Measurements from ENCODE around the gene AHNAK2. TPM values are rescaled to one million over a fixed set of nuclear protein-coding genes. Genes with fewer than 3 reads are reported as not detected.

Gene AHNAK2
- polyA plus RNA-seq, 1 donor, result 3.3 TPM

- H3K27me3 ChIP-seq (ENCODE audit: control insufficient read depth, insufficient read depth, low read length), result peaks cover 9% of the 10 kb centered on the region
- no peaks in the 10 kb centered on the region for H3K9me3 ChIP-seq (ENCODE audit: control insufficient read depth, low read depth, low read length)
- H3K4me1 ChIP-seq (ENCODE audit: control insufficient read depth, insufficient read depth, low read length), result no peaks in the 10 kb centered on the region
- no peak overlapping the region for H3K27ac ChIP-seq (ENCODE audit: low read length)
- no CpG with 5 or more reads among the region's 2 CpGs for WGBS (ENCODE audit: insufficient coverage, low lambda C conversion rate)
- peaks cover 2% of the 10 kb centered on the region for H3K36me3 ChIP-seq (ENCODE audit: control insufficient read depth, insufficient read depth, low read length)
- no peak for DNase-seq
- H3K4me3 ChIP-seq (ENCODE audit: low read length), result no peak overlapping the region
These were observed 78.4 kb downstream of the AHNAK2 start for GRCh38 chr14:104899781-104900180.

- Histone ChIP-seq H3K36me3 (ENCODE audit: control insufficient read depth, insufficient read depth, low read length) (peaks cover 10% of the 10 kb centered on the region), H3K9me3 (ENCODE audit: control insufficient read depth, low read depth, low read length) (no peaks in the 10 kb centered on the region), H3K4me3 (ENCODE audit: low read length) (no peak overlapping the region), H3K27ac (ENCODE audit: low read length) (no peak overlapping the region), H3K27me3 (ENCODE audit: control insufficient read depth, insufficient read depth, low read length) (peaks cover 3% of the 10 kb centered on the region), H3K4me1 (ENCODE audit: control insufficient read depth, insufficient read depth, low read length) (no peaks in the 10 kb centered on the region)
- WGBS (ENCODE audit: insufficient coverage, low lambda C conversion rate), result 83% methylated on average over 2 of the region's 24 CpGs
- no peak for DNase-seq
These were observed 79.2 kb downstream of the AHNAK2 start for GRCh38 chr14:104898870-104899510.

GRCh38 chr14:104898195-104898558 is 80.0 kb downstream of the AHNAK2 start:
- H3K4me1 ChIP-seq (ENCODE audit: control insufficient read depth, insufficient read depth, low read length), result no peaks in the 10 kb centered on the region
- WGBS (ENCODE audit: insufficient coverage, low lambda C conversion rate), result no CpG with 5 or more reads among the region's 7 CpGs
- H3K27ac ChIP-seq (ENCODE audit: low read length), result no peak overlapping the region
- DNase-seq, result no peak
- H3K4me3 ChIP-seq (ENCODE audit: low read length), result no peak overlapping the region
- no peaks in the 10 kb centered on the region for H3K9me3 ChIP-seq (ENCODE audit: control insufficient read depth, low read depth, low read length)
- H3K27me3 ChIP-seq (ENCODE audit: control insufficient read depth, insufficient read depth, low read length), result no peaks in the 10 kb centered on the region
- H3K36me3 ChIP-seq (ENCODE audit: control insufficient read depth, insufficient read depth, low read length), result peaks cover 10% of the 10 kb centered on the region

GRCh38 chr14:104897330-104898194 is 80.6 kb downstream of the AHNAK2 start:
- Histone ChIP-seq H3K9me3 (ENCODE audit: control insufficient read depth, low read depth, low read length) (no peaks in the 10 kb centered on the region), H3K27ac (ENCODE audit: low read length) (no peak overlapping the region), H3K4me1 (ENCODE audit: control insufficient read depth, insufficient read depth, low read length) (no peaks in the 10 kb centered on the region), H3K36me3 (ENCODE audit: control insufficient read depth, insufficient read depth, low read length) (peaks cover 10% of the 10 kb centered on the region), H3K4me3 (ENCODE audit: low read length) (no peak overlapping the region), H3K27me3 (ENCODE audit: control insufficient read depth, insufficient read depth, low read length) (no peaks in the 10 kb centered on the region)
- WGBS (ENCODE audit: insufficient coverage, low lambda C conversion rate), result no CpG with 5 or more reads among the region's 37 CpGs
- DNase-seq, result no peak

DNA sequence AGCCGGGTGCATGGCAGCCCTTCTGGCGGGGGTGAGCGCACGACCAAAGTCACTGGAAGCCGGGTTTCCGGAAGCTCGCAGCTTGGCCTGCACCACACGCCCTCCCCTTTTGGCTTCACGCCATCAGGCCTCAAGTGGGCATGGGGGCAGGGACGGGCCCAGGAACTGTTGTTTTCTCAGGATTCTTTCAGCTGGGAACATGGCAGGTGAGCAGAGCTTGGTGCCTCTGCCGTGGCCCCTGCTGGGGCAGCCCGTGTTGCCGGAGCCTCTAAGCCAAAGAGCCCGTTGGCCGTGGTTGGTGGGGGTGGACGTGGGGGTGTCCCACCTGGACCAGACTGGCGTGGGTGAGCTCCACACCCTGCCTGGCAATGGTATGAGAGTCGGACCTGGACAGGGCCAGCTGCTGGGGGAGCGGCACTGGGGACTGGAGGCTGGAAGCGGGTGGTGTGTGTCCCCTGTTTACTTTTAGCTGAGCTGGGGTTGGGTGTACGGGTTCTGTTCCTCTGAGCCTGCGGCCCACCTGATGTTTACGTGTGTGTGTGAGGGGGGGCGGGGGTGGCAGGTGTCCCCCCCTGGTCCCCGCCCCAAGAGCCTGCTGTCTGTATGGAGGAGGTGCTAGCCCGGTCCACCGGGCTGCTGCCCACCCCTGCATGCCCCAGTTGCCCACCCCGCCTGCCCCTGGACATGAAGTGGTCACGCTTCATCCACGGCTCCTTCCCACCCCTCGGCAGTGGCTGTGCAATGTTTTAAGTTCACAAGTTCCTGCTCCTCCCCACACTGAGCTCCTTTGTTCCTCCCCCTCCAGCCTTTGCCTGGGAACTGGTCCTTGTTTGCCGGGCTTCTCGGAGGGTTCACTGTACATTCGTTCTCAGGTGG is 82.2 kb downstream of the AHNAK2 start:
- Histone ChIP-seq H3K27ac (ENCODE audit: low read length) (no peak overlapping the region), H3K9me3 (ENCODE audit: control insufficient read depth, low read depth, low read length) (no peaks in the 10 kb centered on the region), H3K27me3 (ENCODE audit: control insufficient read depth, insufficient read depth, low read length) (no peaks in the 10 kb centered on the region), H3K36me3 (ENCODE audit: control insufficient read depth, insufficient read depth, low read length) (peaks cover 10% of the 10 kb centered on the region), H3K4me3 (ENCODE audit: low read length) (no peak overlapping the region), H3K4me1 (ENCODE audit: control insufficient read depth, insufficient read depth, low read length) (no peaks in the 10 kb centered on the region)
- DNase-seq, result no peak
- WGBS (ENCODE audit: insufficient coverage, low lambda C conversion rate), result 90% methylated on average over 2 of the region's 34 CpGs

DNA sequence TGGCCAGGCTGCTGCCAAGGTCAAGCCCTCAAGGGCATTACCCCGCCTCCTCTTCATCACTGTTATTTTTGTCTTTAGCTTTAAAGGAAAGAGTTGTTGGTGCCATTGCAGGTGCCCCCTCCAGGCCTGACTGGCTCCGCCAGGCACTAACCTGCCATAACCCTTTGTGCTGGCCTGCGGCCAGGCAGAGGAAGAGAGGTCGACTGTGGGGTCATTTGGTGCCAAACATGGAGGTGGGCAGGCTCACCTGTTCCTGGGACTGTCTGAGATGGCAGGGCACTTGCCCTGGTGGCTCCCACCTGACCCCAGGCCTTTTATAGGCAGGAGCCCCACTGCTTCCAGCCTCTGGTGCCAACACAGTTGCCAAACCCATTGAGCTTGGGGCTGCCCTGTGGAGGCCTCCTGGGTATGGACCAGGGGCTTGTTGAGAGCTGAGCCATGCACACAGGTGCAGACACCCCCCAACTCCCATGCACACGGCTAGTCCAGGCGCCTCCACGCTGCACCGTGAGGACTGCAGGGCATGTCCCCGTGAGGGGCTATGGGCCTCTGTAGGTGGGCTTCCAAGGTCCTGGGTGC is 82.9 kb downstream of the AHNAK2 start:
- no peak for DNase-seq
- Histone ChIP-seq H3K9me3 (ENCODE audit: control insufficient read depth, low read depth, low read length) (no peaks in the 10 kb centered on the region), H3K4me3 (ENCODE audit: low read length) (no peak overlapping the region), H3K27ac (ENCODE audit: low read length) (no peak overlapping the region), H3K27me3 (ENCODE audit: control insufficient read depth, insufficient read depth, low read length) (no peaks in the 10 kb centered on the region), H3K4me1 (ENCODE audit: control insufficient read depth, insufficient read depth, low read length) (no peaks in the 10 kb centered on the region), H3K36me3 (ENCODE audit: control insufficient read depth, insufficient read depth, low read length) (peaks cover 10% of the 10 kb centered on the region)
- no CpG with 5 or more reads among the region's 9 CpGs for WGBS (ENCODE audit: insufficient coverage, low lambda C conversion rate)

DNA sequence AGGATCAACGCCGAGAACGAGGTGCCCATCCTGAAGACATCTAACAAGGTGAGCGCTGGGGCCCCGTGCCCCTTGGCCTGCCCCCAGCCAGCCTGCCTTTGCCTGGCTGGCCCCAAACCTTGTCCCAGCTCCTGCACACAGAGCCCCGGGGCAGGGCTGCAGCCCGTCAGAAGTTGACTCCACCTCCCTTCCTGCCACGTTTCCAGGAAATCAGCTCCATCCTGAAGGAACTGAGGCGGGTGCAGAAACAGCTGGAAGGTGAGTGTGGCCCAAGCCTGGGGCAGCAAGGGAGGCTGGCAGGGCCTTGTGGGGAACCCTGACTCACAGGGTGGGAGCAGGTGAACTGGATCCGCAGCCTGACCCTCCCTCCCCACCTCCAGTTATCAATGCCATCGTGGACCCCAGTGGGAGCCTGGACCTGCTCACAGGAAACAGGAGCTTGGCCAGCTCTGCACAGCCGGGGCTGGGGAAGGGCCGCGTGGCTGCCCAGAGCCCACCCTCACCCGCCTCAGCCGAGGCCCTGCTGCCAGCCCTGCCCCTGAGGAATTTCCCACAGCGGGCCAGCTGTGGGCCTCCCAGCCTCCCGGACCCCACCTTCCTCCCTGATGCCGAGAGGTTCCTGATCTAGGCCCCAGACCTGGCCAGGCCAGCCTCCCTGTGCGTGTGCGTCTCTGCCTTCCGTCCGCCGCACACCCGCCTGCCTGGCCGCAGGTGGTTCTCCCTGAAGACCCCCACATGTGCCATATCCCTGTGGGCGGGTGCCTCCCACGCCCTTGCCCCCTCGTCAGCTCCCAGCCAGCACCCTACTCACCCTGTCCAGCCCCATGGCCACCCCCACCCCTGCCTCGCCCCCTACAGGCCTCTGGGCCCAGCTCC is 83.6 kb downstream of the AHNAK2 start:
- no peak overlapping the region for H3K4me3 ChIP-seq (ENCODE audit: low read length)
- no peaks in the 10 kb centered on the region for H3K4me1 ChIP-seq (ENCODE audit: control insufficient read depth, insufficient read depth, low read length)
- H3K36me3 ChIP-seq (ENCODE audit: control insufficient read depth, insufficient read depth, low read length), result peaks cover 10% of the 10 kb centered on the region
- no peaks in the 10 kb centered on the region for H3K9me3 ChIP-seq (ENCODE audit: control insufficient read depth, low read depth, low read length)
- H3K27ac ChIP-seq (ENCODE audit: low read length), result no peak overlapping the region
- no peak for DNase-seq
- H3K27me3 ChIP-seq (ENCODE audit: control insufficient read depth, insufficient read depth, low read length), result no peaks in the 10 kb centered on the region
- WGBS (ENCODE audit: insufficient coverage, low lambda C conversion rate), result no CpG with 5 or more reads among the region's 30 CpGs

DNA sequence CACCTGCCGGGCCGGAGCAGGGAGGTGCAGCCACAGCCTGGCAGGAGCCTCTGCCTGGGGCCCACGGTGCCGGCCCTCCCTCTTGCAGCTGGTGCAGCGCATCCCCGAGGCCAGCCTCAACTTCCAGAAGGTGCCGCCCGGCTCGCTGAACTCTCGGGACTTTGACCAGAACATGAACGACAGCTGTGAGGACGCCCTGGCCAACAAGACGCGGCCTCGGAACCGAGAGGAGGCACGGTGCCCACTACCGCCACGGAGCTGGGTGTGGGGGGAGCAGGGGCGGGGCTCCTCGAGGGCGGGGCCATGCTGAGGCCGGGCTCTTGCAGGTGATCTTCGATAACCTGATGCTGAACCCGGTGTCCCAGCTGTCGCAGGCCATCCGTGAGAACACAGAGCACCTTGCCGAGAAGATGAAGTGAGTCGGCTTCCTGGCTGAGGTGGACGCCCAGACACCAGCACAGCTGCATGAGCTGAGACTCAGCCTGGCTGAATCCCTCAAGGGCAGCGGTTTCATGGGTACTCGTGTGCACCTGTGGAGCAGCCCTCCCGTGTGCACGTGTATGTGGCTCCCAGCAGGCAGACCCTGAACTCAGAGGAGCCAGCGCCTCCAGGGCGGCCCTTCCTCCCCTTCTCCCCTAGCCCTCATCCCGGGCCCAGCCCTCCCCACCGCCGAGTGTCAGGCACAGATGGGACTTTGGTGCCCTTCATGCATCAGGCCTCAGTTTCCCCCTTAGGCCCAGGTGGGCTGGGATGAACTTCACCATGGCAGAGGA is 84.6 kb downstream of the AHNAK2 start:
- Histone ChIP-seq H3K4me3 (ENCODE audit: low read length) (no peak overlapping the region), H3K36me3 (ENCODE audit: control insufficient read depth, insufficient read depth, low read length) (peaks cover 17% of the 10 kb centered on the region), H3K27me3 (ENCODE audit: control insufficient read depth, insufficient read depth, low read length) (no peaks in the 10 kb centered on the region), H3K4me1 (ENCODE audit: control insufficient read depth, insufficient read depth, low read length) (no peaks in the 10 kb centered on the region), H3K27ac (ENCODE audit: low read length) (no peak overlapping the region), H3K9me3 (ENCODE audit: control insufficient read depth, low read depth, low read length) (no peaks in the 10 kb centered on the region)
- no CpG with 5 or more reads among the region's 39 CpGs for WGBS (ENCODE audit: insufficient coverage, low lambda C conversion rate)
- no peak for DNase-seq
